Measurements from ENCODE around the gene SMAD6.

SMAD6 gene

GRCh38 chr15:66663664-66664063 is 38.4 kb upstream of the SMAD6 start:
- H3K4me3 ChIP-seq (ENCODE audit: low read depth, low read length), result no peak overlapping the region
- TF ChIP-seq CTCF (IDR thresholded peaks at IDR 0.05; ENCODE audit: borderline replicate concordance, insufficient read depth, low read depth, low read length), result no peak

GRCh38 chr15:66670175-66670574 is 31.9 kb upstream of the SMAD6 start:
- no peak overlapping the region for H3K4me3 ChIP-seq (ENCODE audit: low read depth, low read length)
- TF ChIP-seq CTCF (IDR thresholded peaks at IDR 0.05; ENCODE audit: borderline replicate concordance, insufficient read depth, low read depth, low read length), result no peak

- no peak for TF ChIP-seq CTCF (IDR thresholded peaks at IDR 0.05; ENCODE audit: borderline replicate concordance, insufficient read depth, low read depth, low read length)
- no peak overlapping the region for H3K4me3 ChIP-seq (ENCODE audit: low read depth, low read length)
Observed at GRCh38 chr15:66670762-66671580, 31.1 kb upstream of the SMAD6 start.

GRCh38 chr15:66672867-66673266 is 29.2 kb upstream of the SMAD6 start:
- TF ChIP-seq CTCF (IDR thresholded peaks at IDR 0.05; ENCODE audit: borderline replicate concordance, insufficient read depth, low read depth, low read length), result no peak
- H3K4me3 ChIP-seq (ENCODE audit: low read depth, low read length), result no peak overlapping the region

- H3K4me3 ChIP-seq (ENCODE audit: low read depth, low read length), result no peak overlapping the region
- no peak for TF ChIP-seq CTCF (IDR thresholded peaks at IDR 0.05; ENCODE audit: borderline replicate concordance, insufficient read depth, low read depth, low read length)
Observed at GRCh38 chr15:66673410-66674322, 28.4 kb upstream of the SMAD6 start.

- no peak overlapping the region for H3K4me3 ChIP-seq (ENCODE audit: low read depth, low read length)
- TF ChIP-seq CTCF (IDR thresholded peaks at IDR 0.05; ENCODE audit: borderline replicate concordance, insufficient read depth, low read depth, low read length), result no peak
Observed at GRCh38 chr15:66674756-66675155, 27.3 kb upstream of the SMAD6 start.

All from GM12875 (cell line).